Activated CD8-positive, alpha-beta memory T cell treated with anti-CD3 and anti-CD28 coated beads, Interleukin-2, amount 50 U/mL, for 1 hour (primary cell): Measurements from ENCODE around the gene POLN.

Source experiments
- DNase-seq: peaks from one replicate; pipeline ENCODE4 v3.0.0-alpha.2; 2020; ENCODE audit errors: extremely low read depth

The POLN gene

DNA sequence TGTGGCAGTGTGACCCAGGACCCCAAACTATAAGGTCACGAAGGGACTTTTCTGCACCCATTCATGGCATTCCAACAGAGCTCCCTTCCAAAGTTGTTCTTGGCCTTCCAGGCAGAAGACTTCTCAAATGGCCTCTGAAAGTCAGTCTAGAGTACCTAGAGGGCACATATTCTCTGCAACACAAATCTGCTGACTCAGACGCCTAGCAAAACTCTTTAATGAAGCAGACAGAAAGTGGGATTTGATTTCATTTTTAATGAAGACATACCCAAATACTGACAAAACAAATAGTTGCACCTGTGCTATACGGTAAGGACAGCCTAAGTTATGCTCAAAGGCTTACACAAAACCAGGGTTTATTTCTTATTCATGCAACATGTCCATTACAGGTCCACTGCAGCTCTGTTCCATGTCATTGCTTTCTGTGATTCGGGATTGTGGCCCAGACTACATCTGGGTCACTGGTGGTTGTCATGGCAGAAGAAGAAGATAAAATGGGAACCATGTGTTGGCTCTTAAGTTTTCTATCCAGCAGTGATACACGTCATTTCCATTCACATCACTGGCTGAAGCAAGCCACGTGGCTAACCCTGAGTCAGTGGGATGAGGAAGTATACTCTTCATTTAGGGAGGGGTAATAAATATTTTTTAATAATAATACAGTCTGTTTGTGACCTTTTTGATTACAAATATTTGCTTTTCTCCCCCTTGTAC, 125.1 kb downstream of the POLN start:
- DNase-seq = no peak

DNA sequence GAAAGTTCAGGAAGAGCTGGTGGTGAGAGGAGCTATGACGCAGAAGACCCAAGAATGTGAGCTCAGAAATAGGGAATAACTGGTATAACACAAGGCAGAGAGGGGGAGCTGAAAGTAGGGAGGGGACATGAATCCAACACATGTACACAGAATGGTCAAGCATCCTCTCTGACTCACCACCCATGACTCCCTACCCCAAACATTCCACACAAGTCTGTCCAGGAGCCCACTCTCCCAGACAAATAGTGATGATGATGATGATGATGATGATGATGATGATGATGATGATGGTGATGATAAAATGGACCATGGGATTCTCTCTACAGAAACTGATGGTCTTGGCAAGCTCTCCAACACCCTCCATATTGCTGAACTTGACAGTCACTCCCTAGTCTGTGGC, 136.4 kb downstream of the POLN start:
- no peak for DNase-seq

DNA sequence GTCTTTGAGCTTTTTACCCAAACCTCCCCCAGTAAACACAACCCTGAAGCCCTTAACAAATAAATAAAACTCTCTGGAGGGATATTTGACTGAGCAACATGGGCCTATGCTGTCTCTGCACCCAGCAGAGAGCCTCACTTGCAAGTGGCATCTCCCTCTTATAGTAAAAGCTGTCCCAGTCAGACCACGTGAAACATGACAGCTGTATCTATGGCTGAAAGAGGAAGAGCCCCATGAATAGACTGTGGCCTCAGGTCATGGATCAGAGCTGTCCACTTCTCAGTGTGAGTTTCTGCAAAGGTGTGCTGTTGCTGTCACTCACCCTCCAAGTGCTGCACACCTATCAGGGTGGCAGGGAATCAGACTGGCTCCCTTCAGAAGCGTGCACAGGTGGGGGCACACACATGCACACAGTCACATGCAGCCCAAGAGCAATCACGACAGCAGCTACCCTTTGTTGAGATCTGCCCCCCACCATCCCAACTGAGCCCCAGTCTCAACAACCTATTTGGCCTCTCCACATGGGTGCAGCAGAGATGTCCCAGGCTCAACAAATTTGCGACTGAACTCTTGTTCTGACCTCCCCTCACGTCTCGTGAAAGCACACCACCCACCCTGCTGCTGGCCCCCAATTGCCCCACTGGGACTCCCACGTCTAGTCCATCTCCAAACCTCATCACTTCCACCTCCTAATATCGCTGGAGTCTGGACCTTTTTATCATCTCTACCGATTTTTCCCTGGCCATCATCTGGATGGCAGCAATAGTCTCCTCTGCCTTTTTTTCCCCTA, 137.2 kb downstream of the POLN start:
- no peak for DNase-seq

DNA sequence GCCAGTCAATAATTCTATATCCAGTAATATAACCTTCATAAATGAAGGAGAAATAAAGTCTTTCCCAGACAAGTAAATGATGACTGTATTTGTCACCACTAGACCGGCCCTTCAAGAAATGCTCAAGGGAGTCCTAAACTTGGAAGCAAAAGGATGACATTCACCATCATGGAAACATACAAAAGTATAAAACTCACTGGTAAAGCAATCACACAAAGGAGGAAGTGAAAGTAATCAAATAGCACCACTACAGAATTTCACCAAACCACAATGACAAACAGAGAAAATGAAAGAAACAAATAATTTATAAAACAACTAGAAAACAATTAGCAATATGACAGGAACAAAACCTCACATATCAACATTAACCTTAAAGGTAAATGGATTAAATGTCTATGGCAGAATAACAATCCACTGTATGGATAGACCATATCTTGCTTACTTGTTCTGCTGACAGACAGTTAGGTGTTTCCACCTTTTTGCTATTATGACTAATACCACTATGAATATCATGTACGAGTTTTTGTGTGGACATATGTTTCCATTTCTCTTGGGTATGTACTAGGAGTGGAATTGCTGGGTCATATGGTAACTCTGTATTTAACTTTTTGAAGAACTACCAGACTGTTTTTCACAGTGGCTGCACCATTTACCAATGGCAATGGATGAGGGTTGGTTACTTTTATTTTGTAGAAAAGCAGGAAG, 137.9 kb downstream of the POLN start:
- DNase-seq = no peak

- no peak for DNase-seq
Measured at GRCh38 chr4:2103127-2103842, 138.6 kb downstream of the POLN start.

DNA sequence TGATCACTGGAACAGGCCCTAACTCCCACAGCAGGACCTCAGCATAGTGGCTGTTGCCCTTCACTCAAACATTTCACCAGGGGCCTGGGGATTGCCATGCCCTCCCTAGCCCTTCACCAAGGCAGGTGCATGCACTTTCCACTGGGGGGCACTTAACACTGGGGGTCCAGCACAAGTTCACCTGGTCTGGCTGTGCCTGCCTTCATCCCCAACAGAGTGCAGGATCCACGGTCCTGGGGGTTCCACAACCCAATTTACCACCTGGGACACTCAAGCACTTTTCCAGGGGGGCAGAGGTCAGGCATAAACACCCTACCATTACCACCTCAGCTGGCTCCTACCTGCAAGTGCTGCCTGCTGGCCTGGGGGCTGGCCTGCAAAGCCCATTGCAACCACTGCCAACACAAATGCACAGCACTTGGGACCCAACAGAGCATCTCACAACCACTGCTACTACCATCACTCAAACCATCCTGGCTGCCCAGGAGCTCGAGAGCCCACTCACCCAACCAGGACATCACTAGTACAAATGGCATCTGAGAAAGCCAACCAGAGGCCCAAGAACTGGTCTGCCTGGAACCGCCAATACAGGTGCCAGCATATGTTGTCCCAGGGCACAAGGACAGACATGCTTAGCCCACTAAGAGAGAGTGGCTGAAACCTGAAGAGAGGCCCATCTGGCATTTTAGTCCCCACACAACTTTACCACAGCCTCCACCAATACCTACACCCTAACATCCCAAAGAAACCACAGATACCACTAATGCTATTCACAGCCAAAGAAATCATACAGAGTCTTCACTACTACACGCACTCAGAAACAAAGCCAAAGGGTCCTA, 139.7 kb downstream of the POLN start:
- DNase-seq = no peak

- DNase-seq = no peak
Measured at GRCh38 chr4:2101346-2102044, 140.4 kb downstream of the POLN start.

DNA sequence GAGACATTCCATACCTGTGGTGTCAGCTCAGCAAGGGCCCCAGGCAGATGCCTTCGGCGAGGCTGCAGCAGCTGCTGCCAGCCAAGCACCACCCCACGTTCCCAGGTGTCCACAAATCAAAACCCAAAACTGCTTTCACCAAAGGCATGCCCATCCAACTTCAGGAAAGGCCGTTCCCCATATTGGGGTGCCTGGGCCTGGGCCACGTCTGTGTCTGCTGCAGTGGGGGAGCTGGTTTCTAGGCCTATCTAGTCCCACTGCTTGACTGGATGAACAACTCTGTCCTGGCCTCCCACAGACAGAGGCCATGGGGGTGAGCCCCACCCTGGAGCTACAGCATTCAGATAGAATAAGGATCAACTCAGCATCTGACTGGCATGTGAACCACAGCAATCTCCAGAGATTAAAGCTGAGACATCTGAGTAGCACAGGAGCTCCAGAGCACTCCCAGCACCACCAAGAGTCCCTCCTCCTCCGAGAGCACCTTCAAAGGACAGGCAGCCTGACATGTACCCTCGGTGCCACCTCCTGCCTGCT, 145.8 kb downstream of the POLN start:
- DNase-seq = no peak

- DNase-seq = no peak
Measured at GRCh38 chr4:2095236-2096072, 146.5 kb downstream of the POLN start.

DNA sequence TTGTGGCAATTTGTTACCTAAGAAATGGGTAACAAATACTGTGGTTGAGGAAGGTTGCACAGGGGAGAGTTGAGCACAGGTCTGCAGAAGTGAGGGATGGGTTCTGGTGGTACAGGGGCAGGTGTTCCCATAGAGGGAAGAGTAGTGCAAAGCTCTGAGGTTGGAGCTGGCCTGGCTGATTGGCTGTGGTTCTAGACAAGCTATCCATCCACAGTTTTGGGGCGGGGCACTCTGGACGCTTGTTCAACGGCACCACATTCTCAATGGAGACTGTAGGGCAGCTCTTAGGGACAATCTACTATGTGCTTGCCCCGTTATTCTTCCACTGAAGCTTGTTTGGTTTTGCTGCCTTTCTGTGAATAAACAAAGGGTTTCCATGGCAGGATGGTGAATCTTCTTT, 147.4 kb downstream of the POLN start:
- DNase-seq = no peak

DNA sequence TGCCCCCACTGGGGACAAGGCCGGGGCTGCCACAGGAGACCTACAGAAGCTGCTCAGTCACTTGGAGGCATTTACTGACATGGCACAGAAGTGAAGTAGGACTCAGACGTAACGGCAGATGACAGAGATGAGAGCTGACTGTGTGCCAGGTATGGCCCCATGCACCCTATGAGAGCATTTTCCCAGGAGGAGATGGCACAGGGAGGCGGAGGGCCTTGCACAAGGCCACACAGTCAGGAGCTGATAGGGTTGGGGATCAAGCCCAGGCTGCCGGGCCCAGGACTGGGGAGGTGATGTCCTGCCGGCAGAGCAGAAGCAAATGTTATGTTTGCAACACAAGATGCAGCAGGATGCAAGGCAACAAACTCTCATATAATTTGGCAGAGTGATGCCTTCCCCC, 148.7 kb downstream of the POLN start:
- no peak for DNase-seq

DNA sequence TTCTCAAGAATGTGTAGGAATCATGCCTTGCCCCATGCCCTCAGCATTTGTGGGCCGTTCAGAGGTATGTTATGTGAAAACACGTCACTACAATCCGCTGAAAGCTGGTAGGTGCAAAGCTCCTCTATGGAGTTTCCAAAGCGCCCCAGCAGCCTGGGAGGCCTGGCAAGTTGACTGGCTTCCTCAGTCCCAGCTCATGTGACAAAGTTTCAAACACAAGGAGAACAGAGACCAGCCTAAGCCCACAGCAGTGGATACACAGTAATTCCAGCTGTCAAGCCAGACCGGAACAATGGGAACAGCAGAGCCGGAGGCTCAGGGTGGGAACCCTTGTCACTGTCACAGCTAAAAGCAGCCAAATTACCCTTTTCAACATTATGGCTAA, 149.3 kb downstream of the POLN start:
- DNase-seq = no peak

GRCh38 chr4:2091990-2092668, 149.8 kb downstream of the POLN start:
- no peak for DNase-seq

- no peak for DNase-seq
Measured at GRCh38 chr4:2090642-2091041, 151.3 kb downstream of the POLN start.

DNA sequence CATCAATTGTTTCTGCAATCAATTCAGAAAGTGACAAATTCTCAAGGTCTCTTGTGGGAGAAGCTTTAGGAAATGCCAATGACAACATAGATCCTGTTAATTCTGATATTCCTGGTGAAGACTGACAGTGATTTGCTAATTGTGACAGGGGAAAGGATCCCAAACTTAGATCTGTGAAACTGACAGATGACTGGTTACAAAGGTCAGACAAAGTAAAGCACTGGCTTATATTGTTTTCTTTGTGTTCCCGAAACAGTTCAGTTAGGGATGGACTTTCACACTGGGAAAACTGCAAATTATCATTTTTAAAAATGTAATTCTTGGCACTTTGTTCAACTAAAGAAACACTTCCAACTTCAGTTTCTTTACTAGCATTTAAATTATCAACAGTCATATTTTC, 152.7 kb downstream of the POLN start:
- DNase-seq = no peak

- no peak for DNase-seq
Measured at GRCh38 chr4:2087170-2087569, 154.8 kb downstream of the POLN start.

DNA sequence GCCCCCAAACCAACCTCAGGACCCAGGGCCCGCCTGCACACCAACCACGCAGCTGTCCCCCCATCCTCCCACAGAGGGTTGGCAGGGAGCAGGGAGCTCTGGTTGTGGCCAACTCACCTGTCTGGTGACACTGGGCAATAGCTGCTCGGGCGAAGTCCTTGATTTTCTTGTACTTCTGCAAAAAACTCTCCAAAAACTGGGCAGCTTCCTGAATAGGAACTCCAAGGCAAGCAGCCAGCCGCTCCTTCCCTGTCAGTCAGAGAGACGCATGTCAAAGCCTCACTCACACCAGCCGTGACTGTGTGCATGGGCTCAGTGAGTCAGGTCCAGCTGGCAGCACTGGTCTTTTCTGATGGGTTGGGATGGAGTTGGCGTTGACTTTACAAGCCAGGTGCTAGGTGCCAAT, 156.4 kb downstream of the POLN start:
- DNase-seq = no peak

GRCh38 chr4:2084316-2084715, 157.6 kb downstream of the POLN start:
- no peak for DNase-seq

- DNase-seq = no peak
Measured at GRCh38 chr4:2083826-2084160, 158.1 kb downstream of the POLN start.
